Limb (tissue), 2 donors: ENCODE data around the gene FN3KRP.
A peak's percentile ranks its signal among the peaks of the same experiment; 100 is the strongest.

ENCODE experiments used
- DNase-seq, 2 donors: peaks; one replicate each; pipeline ENCODE4 v3.0.0-alpha.2; 2016; ENCODE audit errors: extremely low spot score in 2 of 2

The FN3KRP gene, protein sequence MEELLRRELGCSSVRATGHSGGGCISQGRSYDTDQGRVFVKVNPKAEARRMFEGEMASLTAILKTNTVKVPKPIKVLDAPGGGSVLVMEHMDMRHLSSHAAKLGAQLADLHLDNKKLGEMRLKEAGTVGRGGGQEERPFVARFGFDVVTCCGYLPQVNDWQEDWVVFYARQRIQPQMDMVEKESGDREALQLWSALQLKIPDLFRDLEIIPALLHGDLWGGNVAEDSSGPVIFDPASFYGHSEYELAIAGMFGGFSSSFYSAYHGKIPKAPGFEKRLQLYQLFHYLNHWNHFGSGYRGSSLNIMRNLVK

GRCh38 chr17:82716203-82717010 is at the start of gene FN3KRP:
FN3KRP (plus strand) TSS chr17:82716706; CDS start chr17:82716756, 50 bp downstream.
- peak; percentile 91 to 98 for DNase-seq

- DNase-seq, result no peak
These were observed 49.4 kb upstream of the FN3KRP start for GRCh38 chr17:82666931-82667667.

DNA sequence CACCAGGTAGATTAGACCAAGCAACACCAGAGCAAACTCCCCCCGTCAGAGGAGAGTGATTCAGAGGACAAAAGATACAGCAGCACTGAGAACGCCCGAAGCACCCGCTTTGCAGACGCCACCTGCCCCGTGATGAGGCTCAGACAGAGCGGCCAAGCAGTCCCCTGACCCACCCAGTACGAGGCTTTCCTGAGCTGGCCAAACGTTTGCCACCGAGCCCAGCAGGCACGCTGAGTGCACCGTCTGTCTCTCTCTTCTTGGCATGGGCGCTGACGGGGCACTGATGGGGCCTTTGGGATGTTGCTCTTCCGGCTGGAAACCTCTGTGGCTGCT is 48.9 kb upstream of the FN3KRP start:
- DNase-seq, result no peak

DNA sequence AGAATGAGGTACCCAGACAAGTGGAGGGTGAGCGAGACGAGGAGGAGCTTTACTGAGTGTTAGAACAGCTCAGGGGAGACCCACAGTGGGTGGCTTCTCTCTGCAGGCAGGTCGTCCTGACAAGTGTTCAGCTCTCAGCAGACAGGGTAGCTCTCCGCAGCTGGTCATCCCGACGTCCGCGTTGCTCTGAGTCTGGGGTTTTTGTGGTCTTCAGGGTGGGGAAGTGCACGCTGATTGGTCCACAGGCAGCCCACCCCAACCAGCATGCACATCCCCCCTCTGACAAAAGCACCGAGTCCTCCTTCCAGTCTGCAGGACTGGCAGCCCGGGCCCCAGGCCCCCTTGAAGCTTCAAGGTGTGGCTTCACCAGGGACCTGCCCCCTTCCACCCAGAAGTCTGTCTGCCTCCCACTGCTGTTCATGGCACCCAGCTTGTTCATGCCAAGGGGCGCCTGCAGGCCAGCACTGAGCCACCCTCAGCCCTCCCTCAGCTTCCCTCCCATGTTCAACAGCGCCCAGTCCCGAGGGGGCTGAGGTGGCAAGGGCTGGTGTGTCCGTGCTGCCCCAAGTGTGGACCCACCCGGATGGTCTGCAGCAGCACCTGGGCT is 48.4 kb upstream of the FN3KRP start:
- DNase-seq, result no peak

- DNase-seq, result peak; percentile 37 to 56
These were observed 47.8 kb upstream of the FN3KRP start for GRCh38 chr17:82668631-82669099.

- no peak for DNase-seq
These were observed 45.6 kb upstream of the FN3KRP start for GRCh38 chr17:82670661-82671450.

- DNase-seq, result no peak
These were observed 41.6 kb upstream of the FN3KRP start for GRCh38 chr17:82674656-82675475.

GRCh38 chr17:82675476-82676245 is 40.8 kb upstream of the FN3KRP start:
- DNase-seq, result no peak

- no peak for DNase-seq
These were observed 39.1 kb upstream of the FN3KRP start for GRCh38 chr17:82677353-82677925.

DNA sequence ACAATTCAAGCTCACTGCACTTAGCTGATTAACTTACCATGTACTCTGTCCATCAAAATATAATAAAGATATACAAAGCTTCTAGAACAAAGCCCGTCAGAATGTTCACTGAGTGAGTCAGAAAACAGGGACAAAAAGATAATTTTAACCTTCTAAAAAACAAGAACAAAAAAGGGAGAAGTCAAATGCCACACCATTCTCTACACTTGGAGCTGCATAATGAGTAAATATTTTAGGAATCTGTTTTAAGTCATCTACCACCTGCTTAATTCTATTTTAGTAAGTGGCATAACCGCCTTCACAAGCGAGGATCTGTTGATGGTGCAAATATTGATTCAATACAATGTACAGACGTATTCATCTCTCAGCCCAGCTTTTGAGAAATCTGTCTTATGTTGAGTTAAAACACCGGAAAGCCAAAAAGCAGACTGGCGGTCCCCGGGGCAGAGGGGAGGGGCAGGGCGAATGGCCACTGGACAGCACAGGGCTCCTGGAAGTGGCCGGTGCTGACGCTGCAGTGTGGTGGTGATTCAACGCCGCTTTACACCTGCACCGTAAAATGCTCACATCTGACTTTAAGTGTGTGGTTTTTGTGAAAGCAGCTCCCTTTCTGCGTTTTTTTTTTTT is 38.1 kb upstream of the FN3KRP start:
- DNase-seq, result no peak

DNA sequence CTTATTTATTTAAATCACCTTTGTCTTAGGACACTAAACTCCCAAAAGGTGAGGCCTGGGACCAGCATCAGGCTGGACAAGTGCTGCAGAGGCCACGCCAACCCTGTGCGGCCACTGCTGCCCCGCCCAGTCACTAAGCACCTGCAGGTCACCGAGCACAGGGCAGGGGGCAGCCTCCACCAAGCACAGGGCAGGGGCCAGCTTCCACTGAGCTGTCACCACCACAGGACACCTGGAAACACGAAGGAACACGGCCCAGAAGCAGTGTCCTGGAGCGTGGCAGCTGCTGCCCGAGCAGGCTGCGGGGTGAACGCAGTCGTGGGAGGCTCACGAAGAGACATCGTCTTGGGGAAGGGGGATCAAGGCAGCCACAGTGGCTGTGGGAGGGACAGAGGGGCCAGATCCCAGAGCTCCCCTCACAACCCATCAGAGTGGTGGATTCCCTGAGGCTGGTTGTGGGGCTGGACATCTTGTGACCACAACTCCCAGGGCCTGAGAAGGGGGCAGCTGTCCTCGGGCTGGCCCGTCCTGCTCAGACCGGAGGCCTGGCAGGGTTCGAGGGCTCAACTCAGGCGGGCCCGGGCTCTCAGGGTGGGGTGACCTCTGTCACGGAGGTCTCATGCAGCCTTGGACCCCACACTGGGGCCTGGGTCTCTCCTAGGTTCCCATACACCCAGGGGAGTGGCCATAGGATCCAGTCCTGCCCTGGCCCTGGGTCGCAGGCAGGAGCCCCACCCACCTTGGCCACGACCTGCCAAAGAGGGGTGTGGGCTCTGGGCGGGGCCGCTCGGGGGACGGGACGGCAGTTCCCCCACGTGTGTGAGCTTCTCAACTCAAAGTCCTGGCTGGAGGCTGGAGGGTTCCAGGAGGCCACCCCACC is 36.7 kb upstream of the FN3KRP start:
- no peak for DNase-seq

DNA sequence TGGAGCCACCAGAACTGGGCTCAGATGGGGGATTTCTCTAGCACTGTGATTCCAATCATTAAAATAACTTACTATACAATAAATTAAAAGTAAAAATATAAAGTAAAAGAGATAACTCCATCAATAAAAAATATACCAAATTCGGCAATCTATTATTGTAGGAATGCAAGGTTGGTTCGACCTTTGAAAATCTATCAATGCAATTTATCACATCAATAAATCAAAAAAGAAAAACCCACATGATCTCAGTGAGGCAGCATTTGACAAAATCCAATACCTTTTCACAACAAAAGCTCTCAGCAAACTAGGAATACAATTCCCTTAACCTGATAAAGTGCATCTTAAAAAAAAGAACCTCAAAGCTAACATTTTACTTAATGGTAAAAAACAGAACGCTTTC is 35.0 kb upstream of the FN3KRP start:
- no peak for DNase-seq

DNA sequence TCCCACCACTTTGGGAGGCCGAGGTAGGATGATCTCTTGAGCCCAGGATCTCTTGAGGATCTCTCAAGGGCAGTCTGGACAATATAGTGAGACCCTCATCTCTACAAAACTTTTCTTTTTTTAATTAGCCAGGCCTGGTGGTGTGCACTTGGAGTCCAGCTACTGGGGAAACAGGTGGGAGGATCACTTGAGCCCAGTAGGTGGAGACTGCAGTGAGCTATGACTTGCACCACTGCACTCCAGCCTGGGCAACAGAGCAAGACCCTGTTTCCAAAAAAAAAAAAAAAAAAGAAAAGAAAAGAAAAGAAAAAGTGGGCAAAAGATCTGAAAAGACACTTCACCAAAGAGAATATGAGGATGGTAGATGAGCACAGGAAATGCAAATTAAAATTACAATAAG is 33.0 kb upstream of the FN3KRP start:
- DNase-seq, result no peak

DNA sequence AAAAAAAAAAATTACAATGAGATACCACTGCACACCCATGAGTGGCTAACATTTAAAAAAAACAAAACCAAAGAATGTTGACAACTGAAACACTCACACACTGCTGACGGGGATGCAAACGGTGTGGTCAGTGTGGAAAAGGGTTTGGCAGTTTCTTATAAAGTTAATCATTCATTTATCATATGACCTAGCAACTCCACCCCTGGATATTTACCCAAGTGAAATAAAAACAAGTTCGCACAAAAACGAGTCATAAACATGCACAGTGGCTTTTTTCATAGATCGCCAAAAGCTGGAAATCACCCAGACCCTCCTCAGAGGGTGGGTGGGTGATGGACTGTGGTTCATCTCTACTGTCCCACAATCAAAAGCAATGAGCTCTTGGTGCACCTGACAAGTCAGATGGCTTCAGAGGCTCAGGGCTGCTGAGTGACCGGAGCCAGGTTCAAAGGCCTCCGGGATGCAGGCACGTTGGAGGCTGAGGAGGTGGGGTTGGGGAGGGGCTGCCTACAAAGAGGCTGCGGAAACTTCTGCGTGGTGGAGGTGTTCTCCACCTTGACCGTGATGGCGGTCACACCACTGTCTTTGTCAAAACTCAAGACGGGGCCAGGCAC is 32.2 kb upstream of the FN3KRP start:
- no peak for DNase-seq

DNA sequence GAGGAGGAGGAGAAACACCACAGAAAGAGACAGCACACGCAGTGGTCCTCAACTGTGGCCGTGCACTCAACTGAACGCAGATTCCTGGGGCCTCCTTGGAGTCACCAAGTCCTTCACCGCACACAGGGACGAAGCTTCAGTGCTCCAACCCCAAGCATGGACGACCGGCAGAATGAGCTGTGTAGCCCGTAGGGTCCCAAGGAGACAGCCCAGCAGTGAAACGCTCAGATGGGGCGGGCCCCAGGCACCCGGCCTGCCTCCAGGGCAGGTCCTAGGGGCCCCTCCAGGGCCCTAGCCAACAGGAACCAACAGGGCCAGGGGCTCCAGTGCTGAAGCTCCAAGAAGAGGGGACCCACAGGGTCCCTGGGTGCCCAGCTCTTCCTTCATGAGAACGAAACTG is 31.2 kb upstream of the FN3KRP start:
- no peak for DNase-seq

- no peak for DNase-seq
These were observed 29.9 kb upstream of the FN3KRP start for GRCh38 chr17:82686366-82687324.
